Gastroesophageal sphincter (tissue), 3 donors: ENCODE results near the gene C6.

Source experiments
- EP300 ChIP-seq: sonication (generic); formaldehyde crosslinking; IDR thresholded peaks from one replicate; pipeline ENCODE4 v1.6.1; 2017; ENCODE audit warnings: antibody characterized with exemption, mild to moderate bottlenecking
- POLR2A ChIP-seq, 2 donors: fragments of 450-650 bp; IDR thresholded peaks; one replicate each; pipeline ENCODE4 v1.6.1; 2017; ENCODE audit warnings: antibody characterized with exemption in 2 of 2, mild to moderate bottlenecking in 2 of 2, moderate library complexity in 1 of 2
- POLR2AphosphoS5 ChIP-seq: sonication (generic); formaldehyde crosslinking; IDR thresholded peaks from one replicate; pipeline ENCODE4 v1.6.1; 2017; ENCODE audit warnings: antibody characterized with exemption
- TF ChIP-seq, protein P1 (sequence below), 4 experiments: fragments of 200-600 bp in 2 of 4; fragments of 450-650 bp in 2 of 4; sonication (generic) in 1 of 4; IDR thresholded peaks; one replicate each; pipeline ENCODE4 v1.5.1; 2017 to 2019; ENCODE audit warnings: antibody characterized with exemption in 4 of 4, mild to moderate bottlenecking in 2 of 4, moderate library complexity in 2 of 4

GRCh38 chr5:41148448-41148847, 64.9 kb downstream of the C6 start:
- TF ChIP-seq POLR2AphosphoS5 (no peak), EP300 (no peak), POLR2A (IDR thresholded peaks at IDR 0.05) (no peak)
- TF ChIP-seq, protein P1, sequence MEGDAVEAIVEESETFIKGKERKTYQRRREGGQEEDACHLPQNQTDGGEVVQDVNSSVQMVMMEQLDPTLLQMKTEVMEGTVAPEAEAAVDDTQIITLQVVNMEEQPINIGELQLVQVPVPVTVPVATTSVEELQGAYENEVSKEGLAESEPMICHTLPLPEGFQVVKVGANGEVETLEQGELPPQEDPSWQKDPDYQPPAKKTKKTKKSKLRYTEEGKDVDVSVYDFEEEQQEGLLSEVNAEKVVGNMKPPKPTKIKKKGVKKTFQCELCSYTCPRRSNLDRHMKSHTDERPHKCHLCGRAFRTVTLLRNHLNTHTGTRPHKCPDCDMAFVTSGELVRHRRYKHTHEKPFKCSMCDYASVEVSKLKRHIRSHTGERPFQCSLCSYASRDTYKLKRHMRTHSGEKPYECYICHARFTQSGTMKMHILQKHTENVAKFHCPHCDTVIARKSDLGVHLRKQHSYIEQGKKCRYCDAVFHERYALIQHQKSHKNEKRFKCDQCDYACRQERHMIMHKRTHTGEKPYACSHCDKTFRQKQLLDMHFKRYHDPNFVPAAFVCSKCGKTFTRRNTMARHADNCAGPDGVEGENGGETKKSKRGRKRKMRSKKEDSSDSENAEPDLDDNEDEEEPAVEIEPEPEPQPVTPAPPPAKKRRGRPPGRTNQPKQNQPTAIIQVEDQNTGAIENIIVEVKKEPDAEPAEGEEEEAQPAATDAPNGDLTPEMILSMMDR (IDR thresholded peaks at IDR 0.05) = no peak
